Regular cardiac myocyte (primary cell): ENCODE measurements around the gene PPP2R5A. TPM values are rescaled to one million over a fixed set of nuclear protein-coding genes. Genes with fewer than 3 reads are reported as not detected.

Experiments
- total RNA-seq: library from RNA; depleted of rRNA; stranded (reverse); fragments of >200 nt; gene quantifications from 2 replicates; pipeline ENCODE4 v1.2.3, GENCODE V29; 2014

Gene PPP2R5A
- 21.5 and 29.0 TPM in 2 replicates for total RNA-seq

DNA sequence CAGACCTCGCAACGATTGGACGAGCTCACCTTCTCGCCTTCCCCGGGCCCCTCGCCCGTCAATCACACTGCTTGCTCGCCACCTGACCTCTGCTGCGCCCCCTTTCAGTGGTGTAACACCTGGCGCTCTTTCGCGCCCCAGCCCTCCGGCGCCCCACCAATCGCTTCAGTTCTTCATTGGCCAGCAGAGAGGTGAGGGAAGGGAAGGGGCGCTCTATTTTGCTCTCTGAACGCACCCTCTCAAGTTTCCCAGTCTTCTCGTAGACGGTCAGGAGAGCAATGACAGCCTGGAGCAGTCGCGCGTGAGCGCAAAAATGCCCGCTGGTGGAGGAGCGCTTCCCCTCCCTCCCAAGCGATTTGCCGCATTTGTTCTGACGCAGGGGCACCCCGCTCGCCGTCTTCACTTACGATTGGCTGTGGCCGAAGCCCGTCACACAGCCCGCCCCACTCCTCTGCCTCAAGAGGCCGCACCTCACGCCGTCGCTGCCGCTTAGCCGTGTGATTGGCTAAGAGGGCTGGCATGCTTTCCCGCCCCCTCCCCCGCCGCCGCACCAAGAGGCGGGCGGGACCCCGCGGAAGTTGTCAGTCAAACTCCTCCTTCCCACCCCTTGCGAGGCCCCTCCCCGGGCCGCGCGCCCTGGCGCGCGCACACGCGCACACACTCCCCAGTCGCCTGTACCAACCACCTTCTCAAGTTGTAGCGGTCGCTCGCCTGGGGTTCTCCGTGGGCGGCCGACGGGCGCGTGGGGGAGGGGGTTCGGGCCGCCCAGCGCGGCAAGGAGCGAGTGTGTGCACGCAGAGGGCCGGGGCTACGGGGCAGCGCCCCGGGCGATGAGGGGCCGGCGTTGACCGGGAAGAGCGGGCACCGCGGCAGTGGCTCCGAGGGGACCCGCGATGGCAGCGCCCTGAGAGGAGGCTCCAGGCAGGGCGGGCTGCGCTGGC, at the start of gene PPP2R5A:
Gene PPP2R5A, plus strand, starts transcription at position 667 of the 941 bp plus-strand sequence. CDS start 701 bp downstream, outside the sequence.

Other genes starting within 250 kb of the PPP2R5A start
- gene INTS7, start 249.9 kb upstream of the PPP2R5A start, total RNA-seq, result 9.3 and 21.7 TPM in 2 replicates
- gene DTL, start 249.7 kb upstream of the PPP2R5A start, total RNA-seq, result 3.7 and 31.8 TPM in 2 replicates
- 7.5 and 12.4 TPM in 2 replicates for gene PACC1, start 129.5 kb downstream of the PPP2R5A start, total RNA-seq
- gene NENF, start 147.5 kb downstream of the PPP2R5A start, total RNA-seq, result 31.2 and 90.5 TPM in 2 replicates